H9 (cell line): ENCODE data around the gene PHKA2. TPM values are rescaled to one million over a fixed set of nuclear protein-coding genes. Genes with fewer than 3 reads are reported as not detected.

Source experiments
- DNase-seq: peaks from one replicate; pipeline ENCODE4 v3.0.0-alpha.2; 2017
- H2AFZ ChIP-seq: one replicate; pipeline ENCODE4 v1.6.1; 2013; ENCODE audit warnings: mild to moderate bottlenecking, low read length, control low read depth, moderate library complexity
- H2AK5ac ChIP-seq: 2 replicates; pipeline ENCODE4 v1.6.1; 2013; ENCODE audit warnings: low read length, control low read depth, mixed read lengths; ENCODE audit not compliant: insufficient read length
- H2BK120ac ChIP-seq: one replicate; pipeline ENCODE4 v1.6.1; 2013; ENCODE audit warnings: low read depth, mild to moderate bottlenecking, low read length, control low read depth, inconsistent platforms; ENCODE audit not compliant: poor library complexity, severe bottlenecking
- H2BK12ac ChIP-seq: 2 replicates; pipeline ENCODE4 v1.6.1; 2013; ENCODE audit warnings: low read length, control low read depth, mixed read lengths, low read depth; ENCODE audit not compliant: insufficient read length
- H2BK15ac ChIP-seq: 2 replicates; pipeline ENCODE4 v1.6.1; 2013; ENCODE audit warnings: low read depth, low read length, control low read depth
- H2BK20ac ChIP-seq: one replicate; pipeline ENCODE4 v1.6.1; 2013; ENCODE audit warnings: low read depth, mild to moderate bottlenecking, low read length, control low read depth, inconsistent platforms; ENCODE audit not compliant: poor library complexity, severe bottlenecking
- H2BK5ac ChIP-seq: 2 replicates; pipeline ENCODE4 v1.6.1; 2013; ENCODE audit warnings: low read length, control low read depth, mixed read lengths; ENCODE audit not compliant: insufficient read length
- H3K14ac ChIP-seq: 2 replicates; pipeline ENCODE4 v1.6.1; 2013; ENCODE audit warnings: low read length, control low read depth; ENCODE audit not compliant: insufficient read depth
- H3K18ac ChIP-seq: 2 replicates; pipeline ENCODE4 v1.6.1; 2013; ENCODE audit warnings: low read depth, mild to moderate bottlenecking, mixed read lengths, low read length, control low read depth; ENCODE audit not compliant: insufficient read length
- H3K23ac ChIP-seq: 2 replicates; pipeline ENCODE4 v1.6.1; 2013; ENCODE audit warnings: low read length, control low read depth, mixed read lengths, low read depth; ENCODE audit not compliant: insufficient read length
- H3K23me2 ChIP-seq: 2 replicates; pipeline ENCODE4 v1.6.1; 2013; ENCODE audit warnings: low read depth, mild to moderate bottlenecking, mixed read lengths, low read length, control low read depth; ENCODE audit not compliant: insufficient read length, poor library complexity, severe bottlenecking
- H3K27ac ChIP-seq: 2 replicates; pipeline ENCODE4 v1.5.1; 2013; ENCODE audit warnings: low read length, control low read depth, mixed read lengths, low read depth; ENCODE audit not compliant: insufficient read length
- H3K27me3 ChIP-seq: 2 replicates; pipeline ENCODE4 v1.6.1; 2013; ENCODE audit warnings: low read length, control low read depth, inconsistent platforms; ENCODE audit not compliant: insufficient read depth
- H3K4ac ChIP-seq: 2 replicates; pipeline ENCODE4 v1.6.1; 2013; ENCODE audit warnings: low read depth, mild to moderate bottlenecking, control low read depth, inconsistent platforms, low read length, moderate library complexity
- H3K4me1 ChIP-seq: 2 replicates; pipeline ENCODE4 v1.6.1; 2013; ENCODE audit warnings: low read length, control low read depth, inconsistent platforms; ENCODE audit not compliant: insufficient read depth
- H3K4me2 ChIP-seq: 2 replicates; pipeline ENCODE4 v1.6.1; 2013; ENCODE audit warnings: low read length, control low read depth, mixed read lengths; ENCODE audit not compliant: insufficient read length, insufficient read depth
- H3K56ac ChIP-seq: 2 replicates; pipeline ENCODE4 v1.6.1; 2013; ENCODE audit warnings: low read depth, mild to moderate bottlenecking, mixed read lengths, low read length, control low read depth; ENCODE audit not compliant: insufficient read length
- H3K79me1 ChIP-seq: 2 replicates; pipeline ENCODE4 v1.6.1; 2013; ENCODE audit warnings: low read depth, mild to moderate bottlenecking, moderate library complexity, low read length, control low read depth, inconsistent platforms; ENCODE audit not compliant: insufficient read depth, poor library complexity, severe bottlenecking
- H3K79me2 ChIP-seq: 2 replicates; pipeline ENCODE4 v1.6.1; 2013; ENCODE audit warnings: low read length, control low read depth, inconsistent platforms; ENCODE audit not compliant: insufficient read depth
- H3K9ac ChIP-seq: 2 replicates; pipeline ENCODE4 v1.6.1; 2013; ENCODE audit warnings: low read length, control low read depth, mixed read lengths; ENCODE audit not compliant: insufficient read length; ENCODE audit errors: extremely low read depth
- H3K9me3 ChIP-seq: one replicate; pipeline ENCODE4 v1.6.1; 2013; ENCODE audit warnings: low read depth, low read length, inconsistent platforms; ENCODE audit not compliant: control insufficient read depth
- H3T11ph ChIP-seq: one replicate; pipeline ENCODE4 v1.6.1; 2013; ENCODE audit warnings: mild to moderate bottlenecking, low read length, control low read depth, inconsistent platforms
- H4K20me1 ChIP-seq: one replicate; pipeline ENCODE4 v1.6.1; 2013; ENCODE audit not compliant: control insufficient read depth, insufficient read length, insufficient read depth
- H4K5ac ChIP-seq: 2 replicates; pipeline ENCODE4 v1.6.1; 2013; ENCODE audit warnings: low read depth, mild to moderate bottlenecking, mixed read lengths, low read length, control low read depth; ENCODE audit not compliant: insufficient read length
- H4K8ac ChIP-seq: replicated peaks from 2 replicates; pipeline ENCODE4 v1.6.1; 2013; ENCODE audit warnings: low read length, control low read depth, mixed read lengths, low read depth; ENCODE audit not compliant: insufficient read length
- H4K91ac ChIP-seq: 2 replicates; pipeline ENCODE4 v1.6.1; 2013; ENCODE audit warnings: low read depth, mild to moderate bottlenecking, moderate library complexity, mixed read lengths, low read length, control low read depth; ENCODE audit not compliant: insufficient read length
- H3K27ac Mint-ChIP-seq, 3 experiments: 2 replicates in 2 of 3; 3 replicates in 1 of 3; pipeline ENCODE4 v1.8.0; 2020 to 2021; ENCODE audit warnings: mixed read lengths in 3 of 3, mild to moderate bottlenecking in 1 of 3, moderate library complexity in 1 of 3
- H3K27me3 Mint-ChIP-seq: 2 replicates; pipeline ENCODE4 v1.8.0; 2021; ENCODE audit warnings: low read depth, mild to moderate bottlenecking, moderate library complexity, mixed read lengths
- H3K36me3 Mint-ChIP-seq, 3 experiments: 2 replicates in 2 of 3; 3 replicates in 1 of 3; pipeline ENCODE4 v1.8.0; 2020 to 2021; ENCODE audit warnings: low read depth in 3 of 3, mixed read lengths in 3 of 3; ENCODE audit not compliant: insufficient read depth in 1 of 3
- H3K4me1 Mint-ChIP-seq, 2 experiments: 2 replicates each; pipeline ENCODE4 v1.8.0; 2020; ENCODE audit warnings: mixed read lengths in 2 of 2
- H3K4me3 Mint-ChIP-seq, 2 experiments: 2 replicates in 1 of 2; 3 replicates in 1 of 2; pipeline ENCODE4 v1.8.0; 2020 to 2021; ENCODE audit warnings: mild to moderate bottlenecking in 2 of 2, mixed read lengths in 2 of 2, moderate library complexity in 1 of 2
- H3K9me3 Mint-ChIP-seq, 2 experiments: 2 replicates in 1 of 2; 3 replicates in 1 of 2; pipeline ENCODE4 v1.8.0; 2020; ENCODE audit warnings: mild to moderate bottlenecking in 2 of 2, mixed read lengths in 2 of 2, moderate library complexity in 1 of 2
- CTCF ChIP-seq: fragments of 200-600 bp; sonication (generic); conservative IDR thresholded peaks from 3 replicates; pipeline ENCODE4 v1.8.0; 2021; ENCODE audit warnings: antibody characterized with exemption, mild to moderate bottlenecking
- WGBS: extraction: QIAGEN DNeasy Blood & Tissue Kit; methylation state at CpG from one replicate; pipeline ENCODE4 v1.1.7; 2013; ENCODE audit warnings: missing lambda C conversion rate, low lambda C conversion rate, mixed read lengths; ENCODE audit not compliant: insufficient read length; ENCODE audit errors: extremely low coverage; 5-methylcytosine and 5-hydroxymethylcytosine counted together
- total RNA-seq: library from RNA; stranded (reverse); gene quantifications from 2 replicates; pipeline ENCODE4 v1.2.1, GENCODE V29; 2021

Gene PHKA2
- total RNA-seq, 1 experiment from 2014 or later, result 24.2 TPM

- no peak for TF ChIP-seq CTCF
- Mint-ChIP-seq H3K4me3 (no peak overlapping the region; a peak in 1 of 5 replicates), H3K36me3 (peaks cover 3 to 13% (median 11%) of the 10 kb centered on the region in 3 experiments; a peak in 4 of 7 replicates), H3K27ac (no peak overlapping the region; a peak in 1 of 7 replicates), H3K4me1 (peaks cover 15 to 25% of the 10 kb centered on the region in 2 experiments), H3K27me3 (no peaks in the 10 kb centered on the region), H3K9me3 (peaks cover 51 to 58% of the 10 kb centered on the region in 2 experiments)
- Histone ChIP-seq H3K4ac (no peak overlapping the region), H3K18ac (no peak overlapping the region), H3K9ac (no peak overlapping the region), H3K27me3 (no peaks in the 10 kb centered on the region), H3K56ac (no peak overlapping the region), H3K14ac (no peak overlapping the region), H4K8ac (no peak overlapping the region), H3K27ac (no peak overlapping the region), H3K4me1 (peaks cover 4% of the 10 kb centered on the region; the same call in 1 of the 2 replicates), H2BK12ac (no peak overlapping the region), H3K23me2 (no peaks in the 10 kb centered on the region), H3K79me1 (no peaks in the 10 kb centered on the region), H3T11ph (no peak overlapping the region), H2BK120ac (no peak overlapping the region), H4K5ac (no peak overlapping the region), H3K4me2 (no peak overlapping the region), H3K23ac (no peak overlapping the region), H4K91ac (no peak overlapping the region), H2BK15ac (no peak overlapping the region), H2AK5ac (no peak overlapping the region), H3K9me3 (peaks cover 9% of the 10 kb centered on the region), H3K79me2 (no peaks in the 10 kb centered on the region), H2AFZ (no peak overlapping the region), H2BK20ac (no peak overlapping the region), H4K20me1 (no peaks in the 10 kb centered on the region), H2BK5ac (no peak overlapping the region)
- no CpG with 5 or more reads among the region's 1 CpG for WGBS
- no peak for DNase-seq
Measured at GRCh38 chrX:18998653-18999052, 14.7 kb upstream of the PHKA2 start.
